Activated T-helper 9 cell treated with anti-CD3 and anti-CD28 coated beads, Interleukin-2, amount 50 U/mL, for 16 hours (primary cell): ENCODE data around the gene KCND2.
"Not testable (repeated sequence)": the region's sequence is repeated elsewhere in the genome, so short reads cannot be mapped to it uniquely, and the experiment has no call there.

Source experiments
- DNase-seq: peaks from one replicate; pipeline ENCODE4 v3.0.0-alpha.2; 2020; ENCODE audit warnings: low read depth

KCND2 gene

DNA sequence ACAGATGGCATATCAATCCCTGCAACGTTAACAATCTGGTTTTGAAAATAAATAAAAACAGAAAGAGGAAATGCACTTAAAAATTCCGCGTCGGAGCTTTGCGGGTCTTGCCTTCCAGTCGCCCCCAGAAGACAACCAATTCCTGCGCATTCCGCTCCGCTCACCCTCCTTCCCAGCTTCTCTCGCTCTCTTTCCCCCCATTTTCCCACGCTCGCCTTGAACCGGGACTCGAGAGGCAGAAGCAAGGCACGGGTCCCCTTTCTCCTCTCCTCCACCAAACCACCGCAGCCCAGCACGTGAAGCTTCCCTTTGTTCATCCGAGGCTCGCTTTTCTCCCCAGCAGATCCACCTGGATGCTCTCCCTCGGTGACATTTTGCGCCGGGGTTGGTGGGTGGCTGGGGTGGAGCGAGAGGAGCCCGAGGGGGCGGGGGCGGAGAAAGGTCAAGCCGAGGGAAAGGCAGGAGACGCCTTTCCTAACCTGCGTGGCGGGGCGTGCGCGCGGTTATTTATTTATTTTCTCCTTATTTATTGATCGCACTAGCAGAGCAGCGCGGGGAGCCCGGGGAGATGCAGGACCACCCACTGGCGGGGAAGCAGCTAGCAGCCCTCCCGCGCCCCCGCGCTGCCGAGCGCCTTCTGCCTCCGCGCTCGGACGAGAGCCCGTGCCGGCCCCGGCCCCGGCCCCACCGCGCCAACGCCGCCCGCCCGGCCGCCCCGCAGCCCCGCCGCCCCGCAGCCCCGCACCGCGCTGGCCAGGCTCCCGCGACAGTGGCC lies at the start of gene KCND2:
KCND2 (plus strand) TSS at position 475 of the 775 bp plus-strand sequence.
- no peak for DNase-seq

DNA sequence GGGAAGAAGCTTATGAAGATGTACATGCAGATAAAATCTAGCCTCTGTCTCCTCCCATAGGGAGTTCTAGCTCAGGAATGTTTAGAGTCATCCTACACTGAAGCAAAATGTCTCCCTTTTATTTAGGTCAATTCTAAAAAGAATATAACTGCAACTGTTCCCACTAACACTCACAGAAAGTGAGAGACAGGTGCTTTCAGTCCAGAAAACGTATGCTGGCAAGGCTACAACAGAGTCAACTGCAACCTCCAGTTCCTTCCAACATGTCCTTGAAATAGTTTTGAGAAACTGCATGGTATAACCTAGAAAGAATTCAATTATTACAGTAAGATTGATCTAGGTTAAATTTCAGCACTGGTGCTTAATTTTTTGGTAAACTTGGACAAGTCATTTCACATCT lies 46.8 kb upstream of the KCND2 start:
- DNase-seq, result no peak

DNA sequence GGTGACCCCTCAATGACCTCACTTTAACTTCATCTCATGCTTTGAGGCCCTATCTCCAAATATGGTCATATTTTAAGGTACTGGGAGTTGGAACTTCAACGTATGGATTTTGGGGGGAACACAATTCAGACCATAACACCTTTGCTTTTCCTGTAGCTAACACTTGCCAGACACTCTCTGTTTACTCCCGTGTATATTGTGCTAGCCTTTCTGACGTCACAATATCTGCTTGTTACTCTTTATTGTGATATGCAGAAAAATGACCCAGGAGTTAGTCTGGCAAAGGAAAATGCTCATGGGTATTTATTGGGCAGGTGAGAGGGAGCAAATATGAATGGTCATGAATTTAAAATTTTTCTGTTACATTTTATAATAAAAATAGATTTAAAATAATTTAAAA lies 45.7 kb upstream of the KCND2 start:
- DNase-seq, result no peak

DNA sequence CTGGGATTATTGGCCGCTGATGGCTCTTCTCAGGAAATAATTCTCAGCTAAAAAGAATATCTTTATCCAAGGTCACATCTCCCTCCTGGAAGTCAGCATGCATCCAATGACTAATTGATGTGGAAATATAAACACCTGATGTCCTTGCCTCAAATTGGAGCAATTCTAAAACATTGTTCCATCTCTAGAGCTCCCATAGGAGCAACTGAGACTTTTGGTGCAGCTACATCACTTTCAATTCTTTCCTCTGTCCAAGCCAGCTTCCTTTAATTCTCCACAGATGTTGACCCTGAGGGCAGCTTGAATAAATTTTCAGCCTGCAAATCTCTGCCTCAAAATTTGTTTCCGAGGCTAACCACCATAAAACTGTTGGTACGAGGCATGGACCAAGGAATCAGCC lies 43.9 kb upstream of the KCND2 start:
- DNase-seq, result no peak

DNA sequence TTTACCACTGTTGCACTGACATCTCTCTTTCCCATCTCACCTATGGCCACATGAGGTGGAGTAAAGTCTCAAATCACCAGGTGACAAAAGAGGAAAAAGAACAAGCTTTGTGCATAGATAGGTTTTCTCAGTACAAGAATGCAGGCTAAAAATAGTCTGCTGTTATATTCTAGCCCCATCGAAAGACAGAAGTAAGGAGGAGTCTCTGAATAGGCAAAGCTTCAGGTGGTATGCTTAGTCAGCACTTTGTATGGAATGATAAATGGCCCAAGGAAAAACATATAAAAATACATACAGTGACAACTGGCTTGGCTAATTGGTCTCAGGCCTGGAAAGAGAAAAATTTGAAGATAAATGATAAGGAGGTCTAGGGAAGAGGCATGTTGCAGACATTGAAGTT lies 39.6 kb upstream of the KCND2 start:
- DNase-seq, result no peak

DNA sequence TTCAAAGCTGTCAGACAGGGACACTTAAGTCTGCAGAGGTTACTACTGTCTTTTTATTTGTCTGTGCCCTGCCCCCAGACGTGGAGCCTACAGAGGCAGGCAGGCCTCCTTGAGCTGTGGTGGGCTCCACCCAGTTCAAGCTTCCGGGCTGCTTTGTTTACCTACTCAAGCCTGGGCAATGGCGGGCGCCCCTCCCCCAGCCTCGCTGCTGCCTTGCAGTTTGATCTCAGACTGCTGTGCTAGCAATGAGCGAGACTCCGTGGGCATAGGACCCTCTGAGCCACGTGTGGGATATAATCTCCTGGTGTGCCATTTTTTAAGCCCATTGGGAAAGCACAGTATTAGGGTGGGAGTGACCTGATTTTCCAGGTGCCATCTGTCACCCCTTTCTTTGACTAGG lies 32.6 kb upstream of the KCND2 start:
- DNase-seq, result not testable (repeated sequence)

DNA sequence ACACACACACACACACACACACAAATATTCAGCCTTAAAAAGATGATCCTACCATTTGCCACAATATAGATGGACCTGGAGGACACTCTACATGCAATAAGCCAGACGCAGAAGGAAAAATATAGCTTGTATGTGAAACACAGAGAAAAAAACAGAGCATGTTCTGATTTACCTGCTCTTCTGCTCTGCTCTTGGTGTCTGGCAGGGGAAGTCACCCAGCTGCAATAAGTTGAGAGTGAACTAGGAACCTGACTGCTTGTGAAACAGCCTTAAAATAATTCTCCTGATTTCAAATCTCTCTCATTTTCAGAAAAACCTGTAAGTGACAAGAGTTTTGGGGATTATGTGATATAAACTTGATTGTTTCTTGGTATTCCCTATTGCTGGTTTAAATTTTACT lies 31.0 kb upstream of the KCND2 start:
- DNase-seq, result no peak

DNA sequence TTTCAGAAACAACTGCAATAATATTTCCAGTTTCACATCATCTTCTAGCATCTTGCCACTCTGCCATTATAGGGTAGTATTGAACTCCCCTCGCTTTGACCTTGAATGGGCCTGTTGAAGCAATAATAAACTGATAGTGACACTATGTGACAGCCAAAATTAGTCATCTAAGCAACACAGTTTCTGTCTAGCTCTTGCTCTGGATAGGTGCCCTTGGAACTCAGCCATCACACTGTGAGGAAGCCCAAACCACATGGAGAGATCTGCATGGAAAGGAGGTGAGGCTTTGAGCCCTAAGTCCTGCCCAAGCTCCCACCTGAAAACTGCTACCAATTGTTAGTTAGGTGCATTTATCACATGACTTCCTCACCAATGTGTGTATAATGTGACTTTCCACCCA lies 18.1 kb upstream of the KCND2 start:
- no peak for DNase-seq

DNA sequence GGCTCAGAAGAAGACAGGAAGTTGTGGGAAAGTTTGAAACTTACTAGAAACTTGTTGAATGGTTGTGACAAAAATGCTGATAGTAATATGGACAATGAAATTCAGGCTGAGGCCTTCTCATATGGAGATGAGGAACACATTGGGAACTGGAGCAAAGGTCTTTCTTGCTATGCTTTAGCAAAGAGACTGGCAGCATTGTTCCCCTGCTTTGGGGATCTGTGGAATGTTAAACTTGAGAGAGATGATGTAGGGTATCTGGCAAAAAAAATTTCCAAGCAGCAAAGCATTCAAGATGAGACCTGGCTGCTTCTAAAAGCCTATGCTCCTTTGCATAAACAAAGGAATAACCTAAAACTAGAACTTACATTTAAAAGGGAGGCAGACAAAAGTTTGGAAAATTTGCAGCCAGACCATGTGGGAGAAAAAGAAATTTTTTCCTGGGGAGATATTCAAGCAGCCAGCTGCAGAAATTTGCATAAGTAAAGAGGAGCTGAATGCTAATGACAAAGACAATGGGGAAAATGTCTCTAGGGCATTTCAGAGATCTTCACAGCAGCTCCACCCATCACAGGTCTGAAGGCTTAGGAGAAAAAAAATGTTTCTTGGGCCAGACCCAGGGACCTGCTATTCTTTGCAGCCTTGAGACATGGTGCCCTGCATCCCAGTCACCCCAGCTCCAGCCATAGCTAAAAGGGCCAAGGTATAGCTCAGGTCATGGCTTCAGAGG lies 16.5 kb upstream of the KCND2 start:
- no peak for DNase-seq

DNA sequence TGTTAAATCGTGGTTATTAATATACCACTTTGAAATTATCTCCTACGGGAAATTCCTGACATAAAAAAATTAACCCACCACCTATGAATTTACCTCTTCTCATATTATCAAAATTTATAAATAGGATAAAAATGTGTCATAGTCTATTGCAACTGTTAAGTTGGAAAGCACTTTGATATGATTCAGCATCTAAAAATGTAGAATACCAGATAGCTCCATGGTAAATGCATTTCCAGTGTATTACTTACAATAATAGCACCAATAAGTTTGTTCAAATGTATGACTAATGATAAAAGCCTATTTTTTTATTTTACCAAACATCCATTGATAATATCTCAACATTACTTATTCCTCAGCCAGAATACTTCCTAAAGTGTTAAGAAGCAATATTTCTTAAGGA lies 13.6 kb upstream of the KCND2 start:
- DNase-seq, result no peak

DNA sequence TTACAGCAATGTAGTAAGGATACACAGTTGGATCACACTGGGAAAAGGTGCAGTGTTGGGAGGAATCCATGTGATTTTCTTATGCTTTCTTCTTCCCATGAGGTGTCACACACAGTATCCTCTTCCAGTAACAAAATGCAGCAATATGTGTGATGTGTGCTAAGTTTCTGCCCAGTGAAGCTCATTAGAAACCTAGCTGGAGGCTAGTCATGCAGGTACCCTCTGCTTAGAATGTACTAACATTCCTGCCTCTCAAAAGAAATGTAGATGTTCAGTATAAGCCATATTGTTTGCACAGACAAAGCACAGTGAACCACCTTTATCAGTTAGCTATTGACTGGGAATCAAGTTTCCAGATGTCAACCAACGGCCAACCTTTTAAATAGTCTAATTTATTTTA lies 12.9 kb upstream of the KCND2 start:
- DNase-seq, result no peak

DNA sequence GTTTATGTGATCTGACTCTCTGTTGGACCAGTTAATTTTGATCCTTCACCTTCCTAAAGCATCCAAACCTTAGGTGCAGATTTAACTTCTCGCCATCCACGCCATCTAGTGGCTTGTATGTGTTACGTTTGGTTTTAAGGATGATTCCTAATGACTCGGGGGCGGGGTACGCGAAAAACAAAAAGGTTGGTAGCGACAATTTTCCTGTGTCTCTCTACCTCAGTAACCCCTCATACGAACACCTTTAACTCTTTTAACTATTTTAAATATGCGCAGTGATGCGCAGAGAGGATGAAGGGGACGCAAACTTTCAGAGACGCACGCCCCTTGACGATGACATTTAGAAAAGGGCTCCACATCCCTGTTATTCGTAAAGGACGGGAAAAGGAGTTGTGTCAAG lies 714 bp upstream of the KCND2 start:
- DNase-seq, result no peak

DNA sequence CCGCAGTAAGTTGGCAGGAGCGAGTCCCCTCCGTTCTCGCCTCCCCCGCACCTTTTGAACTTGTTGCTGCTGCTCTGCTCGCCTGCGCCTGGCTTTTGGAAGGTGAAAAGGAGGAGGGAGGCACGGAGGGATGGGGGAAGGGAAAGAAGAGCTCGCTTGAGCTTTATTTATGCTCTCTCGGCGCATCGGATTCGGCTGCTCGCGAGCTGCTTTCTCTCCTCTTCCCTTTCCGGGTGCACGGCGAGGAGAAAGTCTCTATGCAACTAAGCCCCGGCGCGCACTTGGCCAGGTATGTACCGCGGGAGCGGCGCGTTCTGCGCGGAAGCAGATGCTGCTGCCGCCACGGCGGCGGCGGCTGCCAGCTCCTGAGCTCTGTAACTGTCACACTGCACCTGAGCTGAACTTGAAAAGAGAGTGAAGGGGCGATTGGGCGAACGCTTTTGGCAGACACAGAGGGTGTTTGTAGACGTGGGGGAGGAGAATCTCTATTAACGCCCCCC lies 551 bp downstream of the KCND2 start:
- DNase-seq, result no peak

DNA sequence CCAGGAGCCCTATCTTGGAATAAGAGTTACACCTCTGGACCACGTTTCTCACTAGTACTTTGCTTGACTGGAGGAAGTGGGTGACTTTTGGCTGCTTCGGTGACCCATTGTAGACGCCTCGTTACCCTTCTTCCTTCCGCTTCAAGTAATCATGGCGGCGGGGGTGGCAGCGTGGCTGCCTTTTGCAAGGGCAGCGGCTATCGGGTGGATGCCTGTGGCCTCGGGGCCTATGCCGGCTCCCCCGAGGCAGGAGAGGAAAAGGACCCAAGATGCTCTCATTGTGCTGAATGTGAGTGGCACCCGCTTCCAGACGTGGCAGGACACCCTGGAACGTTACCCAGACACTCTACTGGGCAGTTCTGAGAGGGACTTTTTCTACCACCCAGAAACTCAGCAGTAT lies 1.5 kb downstream of the KCND2 start:
- DNase-seq, result no peak

DNA sequence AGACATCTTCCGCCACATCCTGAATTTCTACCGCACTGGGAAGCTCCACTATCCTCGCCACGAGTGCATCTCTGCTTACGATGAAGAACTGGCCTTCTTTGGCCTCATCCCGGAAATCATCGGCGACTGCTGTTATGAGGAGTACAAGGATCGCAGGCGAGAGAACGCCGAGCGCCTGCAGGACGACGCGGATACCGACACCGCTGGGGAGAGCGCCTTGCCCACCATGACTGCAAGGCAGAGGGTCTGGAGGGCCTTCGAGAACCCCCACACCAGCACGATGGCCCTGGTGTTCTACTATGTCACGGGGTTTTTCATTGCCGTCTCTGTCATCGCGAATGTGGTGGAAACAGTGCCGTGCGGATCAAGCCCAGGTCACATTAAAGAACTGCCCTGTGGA lies 1.9 kb downstream of the KCND2 start:
- no peak for DNase-seq

DNA sequence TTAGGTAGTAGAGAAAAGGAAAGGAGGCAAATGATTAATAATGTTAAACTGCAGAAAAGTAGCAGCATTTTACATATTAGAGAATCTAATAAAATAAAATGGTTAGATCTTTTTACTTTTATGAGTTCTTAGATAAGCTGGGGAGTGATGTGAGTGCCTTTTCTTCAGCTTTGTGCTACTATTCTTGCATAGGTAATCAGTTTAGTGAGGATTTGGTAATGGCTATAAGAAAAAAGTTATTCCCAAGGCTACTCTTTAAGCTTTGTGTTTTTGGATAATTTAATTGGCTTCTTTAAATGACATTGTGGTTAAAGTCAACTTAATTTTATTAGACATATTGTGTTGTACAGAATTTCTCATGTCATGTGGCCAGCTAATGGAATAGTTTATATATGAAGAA lies 3.7 kb downstream of the KCND2 start:
- DNase-seq, result no peak

DNA sequence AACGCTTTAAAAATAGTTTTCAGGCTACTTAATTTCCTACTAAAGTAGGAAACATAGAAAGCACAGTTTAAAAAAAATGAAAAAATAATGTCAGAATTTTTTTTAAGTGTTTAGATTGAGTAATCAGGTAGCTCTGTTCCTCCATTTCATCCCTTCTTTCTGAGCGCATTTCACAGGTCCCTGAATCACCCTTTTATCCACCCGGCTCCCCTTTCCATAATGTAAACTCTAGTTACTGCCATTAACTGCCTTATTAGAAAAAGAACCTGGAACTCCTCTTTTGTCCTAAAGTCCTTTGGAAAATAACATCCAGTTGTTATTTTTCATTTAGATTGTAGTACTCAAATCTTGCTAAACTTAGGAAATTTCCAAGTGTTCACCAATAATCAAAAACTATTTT lies 5.8 kb downstream of the KCND2 start:
- DNase-seq, result no peak

DNA sequence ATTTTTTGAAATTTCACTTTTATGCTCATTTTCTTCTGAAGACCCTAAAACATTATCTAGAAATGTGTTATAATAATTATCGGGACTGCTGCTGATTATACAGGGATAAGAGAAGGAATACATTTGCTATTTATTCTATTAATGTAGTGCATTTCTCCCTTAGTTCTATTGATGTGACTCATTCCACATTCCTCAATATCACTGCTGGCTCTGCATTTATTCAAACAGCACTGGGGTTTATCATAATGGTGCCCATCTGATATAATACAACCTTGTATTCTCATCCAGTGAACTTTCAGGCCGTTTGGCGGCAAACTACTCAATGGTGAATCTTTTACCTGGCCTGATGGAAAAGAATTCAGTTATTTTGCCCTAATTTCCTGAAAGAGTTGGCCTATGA lies 7.8 kb downstream of the KCND2 start:
- no peak for DNase-seq

DNA sequence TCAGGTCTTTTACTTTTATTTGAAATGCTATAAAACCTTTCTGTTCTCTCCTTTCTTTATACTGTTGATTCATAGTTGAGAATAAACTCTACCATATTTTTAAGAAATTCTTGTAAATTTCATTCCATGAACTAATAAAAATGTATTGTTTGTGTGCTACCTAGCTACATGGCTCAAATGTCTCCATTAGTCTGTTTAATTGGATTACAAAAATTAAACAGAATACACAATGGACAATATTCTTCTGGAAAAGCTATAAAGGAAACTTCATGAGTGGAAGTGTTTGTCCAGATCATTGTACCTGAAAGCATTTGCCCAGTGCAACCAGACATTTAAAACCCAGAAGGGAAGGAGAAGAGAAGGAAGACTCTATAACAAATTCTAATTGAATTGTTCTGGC lies 20.1 kb downstream of the KCND2 start:
- DNase-seq, result no peak

DNA sequence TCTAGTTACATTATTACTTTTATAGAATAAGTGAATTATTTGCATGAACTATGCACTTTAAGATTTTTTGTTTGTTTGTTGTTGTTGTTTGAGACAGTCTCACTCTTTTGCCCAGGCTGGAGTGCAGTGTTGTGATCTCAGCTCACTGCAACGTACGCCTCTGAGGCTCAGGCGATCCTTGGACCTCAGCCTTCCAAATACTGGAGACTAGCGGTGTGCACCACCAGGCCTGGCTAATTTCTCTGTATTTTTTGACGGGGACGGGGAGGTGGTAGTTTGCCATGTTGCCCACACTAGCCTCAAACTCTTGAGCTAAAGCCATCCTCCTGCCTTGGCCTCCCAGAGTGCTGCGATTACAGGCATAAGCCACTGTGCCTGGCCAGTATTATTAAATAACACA lies 29.2 kb downstream of the KCND2 start:
- no peak for DNase-seq

DNA sequence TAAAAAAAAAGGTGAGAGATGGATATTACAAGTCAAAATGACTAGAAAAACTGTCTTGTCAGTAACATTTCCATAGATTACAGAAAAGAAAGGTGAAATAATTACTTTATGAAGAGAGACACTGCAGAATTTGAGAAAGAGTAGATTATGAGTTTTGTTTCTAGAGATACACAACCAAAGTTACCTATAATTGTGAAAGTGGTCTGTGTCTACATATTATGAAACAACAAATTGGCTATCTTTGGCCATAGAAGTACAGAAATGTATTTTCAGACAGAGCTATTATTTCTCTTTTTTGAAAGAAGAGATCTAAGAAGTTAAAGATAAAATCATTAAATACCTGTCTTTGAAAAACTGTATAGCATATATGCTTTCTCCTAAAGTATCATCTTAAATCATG lies 30.1 kb downstream of the KCND2 start:
- DNase-seq, result no peak

DNA sequence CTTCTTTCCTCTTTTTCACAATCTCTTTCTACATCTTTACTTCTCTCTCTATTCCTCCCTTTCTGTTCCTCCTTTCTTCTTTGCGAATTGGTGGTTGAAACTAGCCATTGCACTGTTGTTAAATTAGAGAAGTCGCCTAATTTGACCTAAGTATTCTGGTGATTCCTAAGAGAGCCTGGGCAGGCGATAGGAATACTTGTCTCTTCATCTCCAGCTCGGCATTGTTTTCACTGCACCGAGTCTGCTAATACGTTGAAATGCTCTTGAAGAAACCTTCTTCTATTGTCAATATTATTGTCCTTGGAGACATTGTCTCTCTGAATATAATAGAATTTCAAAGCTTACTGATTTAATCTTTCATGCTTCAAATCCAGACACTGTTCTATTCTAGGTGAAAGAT lies 31.7 kb downstream of the KCND2 start:
- no peak for DNase-seq

DNA sequence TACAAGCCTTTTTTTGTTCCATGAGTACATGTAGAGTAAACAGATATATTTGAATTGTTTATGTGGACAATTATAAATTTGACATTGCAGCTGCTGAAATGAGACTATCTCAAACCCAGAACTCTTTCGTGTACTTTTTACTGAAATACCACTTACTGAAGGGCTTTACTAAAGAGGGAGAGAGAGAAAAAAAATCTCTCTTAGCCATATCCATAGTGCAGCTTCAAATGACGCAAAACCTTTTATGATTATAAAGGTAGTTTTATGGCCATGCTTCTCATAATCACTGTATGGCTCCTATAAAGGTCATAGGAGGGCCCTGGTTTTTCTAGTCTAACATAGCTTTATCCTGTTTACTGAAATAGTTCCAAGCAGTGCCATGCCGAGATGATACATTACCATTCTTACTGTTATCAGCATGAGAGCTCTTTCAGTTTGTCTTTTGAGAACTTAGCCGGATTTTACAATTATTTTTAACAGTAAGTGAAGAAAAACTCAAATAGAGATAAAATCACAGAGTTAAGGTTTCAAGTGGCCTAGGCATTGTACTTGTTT lies 35.1 kb downstream of the KCND2 start:
- no peak for DNase-seq
